Stomach (tissue), 4 donors: ENCODE measurements around the gene MDM2.

Source experiments
- CTCF ChIP-seq, 7 experiments: fragments of 450-650 bp in 4 of 7; fragments of 200-600 bp in 3 of 7; sonication (generic) in 3 of 7; IDR thresholded peaks; one replicate each; pipeline ENCODE4 v1.5.1; 2016 to 2019; ENCODE audit warnings: antibody characterized with exemption in 7 of 7, control low read depth in 2 of 7, mild to moderate bottlenecking in 1 of 7
- EP300 ChIP-seq: sonication (generic); formaldehyde crosslinking; IDR thresholded peaks from one replicate; pipeline ENCODE4 v1.6.1; 2017; ENCODE audit warnings: antibody characterized with exemption
- POLR2A ChIP-seq, 4 donors: fragments of 450-650 bp; IDR thresholded peaks; one replicate each; pipeline ENCODE4 v1.6.1; 2016; ENCODE audit warnings: antibody characterized with exemption in 4 of 4, control low read depth in 2 of 4, mild to moderate bottlenecking in 1 of 4, moderate library complexity in 1 of 4
- POLR2AphosphoS5 ChIP-seq, 3 donors: sonication (generic); formaldehyde crosslinking; IDR thresholded peaks; one replicate each; pipeline ENCODE4 v1.6.1; 2016; ENCODE audit warnings: antibody characterized with exemption in 3 of 3

GRCh38 chr12:68768431-68768939 lies 39.5 kb upstream of the MDM2 start:
- TF ChIP-seq POLR2A (IDR thresholded peaks at IDR 0.05) (no peak), CTCF (IDR thresholded peaks at IDR 0.05) (no peak), EP300 (no peak), POLR2AphosphoS5 (IDR thresholded peaks at IDR 0.05) (no peak)
